SK-N-SH treated with all-trans-retinoic acid at 6 μM for 48 hours (cell line): ENCODE results near the gene PPA2.

Experiments
- CSRNP3 ChIP-seq: fragments of 250-450 bp; sonication (Bioruptor Pico); IDR thresholded peaks from 2 replicates; pipeline ENCODE4 v1.5.1; 2021; ENCODE audit warnings: mild to moderate bottlenecking, moderate library complexity
- GLIS3 ChIP-seq: fragments of 250-450 bp; sonication (Bioruptor Pico); IDR thresholded peaks from 2 replicates; pipeline ENCODE4 v1.5.0; 2020; ENCODE audit warnings: mild to moderate bottlenecking, moderate library complexity
- ISL1 ChIP-seq: fragments of 250-450 bp; sonication (Bioruptor Pico); IDR thresholded peaks from 2 replicates; pipeline ENCODE4 v2.1.2; 2022; ENCODE audit warnings: mild to moderate bottlenecking, moderate library complexity
- PATZ1 ChIP-seq: fragments of 250-450 bp; sonication (Bioruptor Pico); IDR thresholded peaks from 2 replicates; pipeline ENCODE4 v1.8.0; 2020; ENCODE audit warnings: mild to moderate bottlenecking, moderate library complexity, borderline replicate concordance
- RARB ChIP-seq: fragments of 250-450 bp; sonication (Bioruptor Pico); IDR thresholded peaks from 2 replicates; pipeline ENCODE4 v1.8.0; 2021; ENCODE audit warnings: mild to moderate bottlenecking, moderate library complexity
- SNAI2 ChIP-seq: fragments of 250-450 bp; sonication (Bioruptor Pico); IDR thresholded peaks from 2 replicates; pipeline ENCODE4 v1.5.0; 2020; ENCODE audit warnings: mild to moderate bottlenecking, moderate library complexity
- TCF4 ChIP-seq: fragments of 250-450 bp; sonication (Bioruptor Pico); IDR thresholded peaks from 2 replicates; pipeline ENCODE4 v1.8.0; 2021; ENCODE audit warnings: mild to moderate bottlenecking, moderate library complexity, borderline replicate concordance
- TSHZ2 ChIP-seq: fragments of 250-450 bp; sonication (Bioruptor Pico); IDR thresholded peaks from 2 replicates; pipeline ENCODE4 v1.5.0; 2020; ENCODE audit warnings: mild to moderate bottlenecking, moderate library complexity
- ZFP3 ChIP-seq: fragments of 250-450 bp; sonication (Bioruptor Pico); IDR thresholded peaks from 2 replicates; pipeline ENCODE4 v1.5.0; 2020; ENCODE audit warnings: mild to moderate bottlenecking, moderate library complexity
- ZNF70 ChIP-seq: fragments of 450-650 bp; formaldehyde crosslinking; IDR thresholded peaks from 2 replicates; pipeline ENCODE4 v1.5.0; 2020; ENCODE audit warnings: mild to moderate bottlenecking, moderate library complexity
- ZNF8 ChIP-seq: fragments of 450-650 bp; formaldehyde crosslinking; IDR thresholded peaks from 2 replicates; pipeline ENCODE4 v1.5.0; 2020; ENCODE audit warnings: mild to moderate bottlenecking, moderate library complexity

GRCh38 chr4:105509714-105510113 is 35.9 kb upstream of the PPA2 start:
- no peak for TF ChIP-seq GLIS3
- TF ChIP-seq ZNF70 (CRISPR knock-in tag): no peak
- TF ChIP-seq TSHZ2 (CRISPR knock-in tag): no peak
- TF ChIP-seq ISL1 (CRISPR knock-in tag): no peak
- TF ChIP-seq PATZ1: no peak
- no peak for TF ChIP-seq RARB (CRISPR knock-in tag)
- no peak for TF ChIP-seq ZFP3 (CRISPR knock-in tag)
- TF ChIP-seq SNAI2 (CRISPR knock-in tag): no peak
- TF ChIP-seq TCF4 (CRISPR knock-in tag): no peak
- TF ChIP-seq ZNF8 (CRISPR knock-in tag): no peak
- no peak for TF ChIP-seq CSRNP3 (CRISPR knock-in tag)
